Jurkat, Clone E6-1 (cell line): ENCODE results near the gene IL17RE.
A peak's percentile ranks its signal among the peaks of the same experiment; 100 is the strongest.
"Not testable (repeated sequence)": the region's sequence is repeated elsewhere in the genome, so short reads cannot be mapped to it uniquely, and the experiment has no call there.

ENCODE experiments used
- DNase-seq: peaks from one replicate; pipeline ENCODE4 v3.0.0-alpha.2; 2011; ENCODE audit warnings: low read depth, low spot score
- H3K4me3 ChIP-seq: 2 replicates; pipeline ENCODE4 v1.5.1; 2011; ENCODE audit warnings: mild to moderate bottlenecking, low read length, control low read depth, moderate library complexity

Gene IL17RE

GRCh38 chr3:9899289-9899791, 3.3 kb upstream of the IL17RE start:
- no peak for DNase-seq

GRCh38 chr3:9900965-9901415, 1.7 kb upstream of the IL17RE start:
- H3K4me3 ChIP-seq, DNase-seq: not testable (repeated sequence)

More at GRCh38 chr3:9899289-9899791, 3.3 kb upstream of the IL17RE start:
- no peak overlapping the region for H3K4me3 ChIP-seq

GRCh38 chr3:9901967-9902366, 681 bp upstream of the IL17RE start:
- peak overlapping the region; percentile 8 for H3K4me3 ChIP-seq
- peak; percentile 82 for DNase-seq

- no peak overlapping the region for H3K4me3 ChIP-seq
- no peak for DNase-seq
Measured at GRCh38 chr3:9903238-9903624, 583 bp downstream of the IL17RE start.

- no peak overlapping the region for H3K4me3 ChIP-seq
- no peak for DNase-seq
Measured at GRCh38 chr3:9903904-9904303, 1.3 kb downstream of the IL17RE start.

- no peak for DNase-seq
Measured at GRCh38 chr3:9906480-9906879, 3.8 kb downstream of the IL17RE start.

GRCh38 chr3:9908286-9908685, 5.6 kb downstream of the IL17RE start:
- DNase-seq, result no peak
- H3K4me3 ChIP-seq, result no peak overlapping the region

More at GRCh38 chr3:9906480-9906879, 3.8 kb downstream of the IL17RE start:
- H3K4me3 ChIP-seq, result no peak overlapping the region

GRCh38 chr3:9909221-9910013, 6.8 kb downstream of the IL17RE start:
- no peak overlapping the region for H3K4me3 ChIP-seq
- no peak for DNase-seq

- no peak overlapping the region for H3K4me3 ChIP-seq
- DNase-seq, result no peak
Measured at GRCh38 chr3:9911863-9912262, 9.2 kb downstream of the IL17RE start.

- no peak overlapping the region for H3K4me3 ChIP-seq
- DNase-seq, result peak; percentile 18
Measured at GRCh38 chr3:9912294-9912935, 9.8 kb downstream of the IL17RE start.

- no peak for DNase-seq
- no peak overlapping the region for H3K4me3 ChIP-seq
Measured at GRCh38 chr3:9913601-9914000, 11.0 kb downstream of the IL17RE start.

GRCh38 chr3:9914011-9914410, 11.4 kb downstream of the IL17RE start:
- no peak overlapping the region for H3K4me3 ChIP-seq
- DNase-seq, result no peak

GRCh38 chr3:9914559-9915253, 12.1 kb downstream of the IL17RE start:
- no peak overlapping the region for H3K4me3 ChIP-seq
- DNase-seq, result no peak

- no peak for DNase-seq
Measured at GRCh38 chr3:9915254-9916141, 12.8 kb downstream of the IL17RE start.

GRCh38 chr3:9916346-9916733, 13.7 kb downstream of the IL17RE start:
- no peak for DNase-seq
- no peak overlapping the region for H3K4me3 ChIP-seq

More at GRCh38 chr3:9915254-9916141, 12.8 kb downstream of the IL17RE start:
- H3K4me3 ChIP-seq, result no peak overlapping the region

GRCh38 chr3:9916734-9917680, 14.4 kb downstream of the IL17RE start, which contains the start of gene IL17RC:
TSS of gene IL17RC (plus strand) at chr3:9917098. CDS start at chr3:9917316, 218 bp downstream.
- no peak for DNase-seq
- no peak within 1 kb of the TSS for H3K4me3 ChIP-seq

- H3K4me3 ChIP-seq, result no peak overlapping the region
- DNase-seq, result no peak
Measured at GRCh38 chr3:9917820-9918219, 15.2 kb downstream of the IL17RE start.
